H1 (cell line): ENCODE measurements around the gene CLEC10A. TPM values are rescaled to one million over a fixed set of nuclear protein-coding genes. Genes with fewer than 3 reads are reported as not detected.

Source experiments
- BACH1 ChIP-seq: IDR thresholded peaks from 2 replicates; pipeline ENCODE4 v1.6.1; 2012; ENCODE audit warnings: low read length, improper control_type of control experiment
- CTCF ChIP-seq, 3 experiments: IDR thresholded peaks; 1 replicate in 2 of 3; 2 replicates in 1 of 3; pipeline versions ENCODE4 v1.5.1 to v1.6.1; 2011; ENCODE audit warnings: low read length in 3 of 3, mild to moderate bottlenecking in 3 of 3, inconsistent platforms in 2 of 3, low read depth in 1 of 3, moderate library complexity in 1 of 3; ENCODE audit not compliant: insufficient read depth in 1 of 3; ENCODE audit errors: control extremely low read depth in 1 of 3
- polyA plus RNA-seq, 7 experiments: library from polyadenylated mRNA; depleted of rRNA in 3 of 7; stranded (reverse) in 5 of 7; unstranded in 2 of 7; fragments of >200 nt in 5 of 7; fragments of 200-250 nt in 2 of 7; gene quantifications; 1 replicate in 5 of 7; 2 replicates in 1 of 7; 4 replicates in 1 of 7; pipeline versions ENCODE4 v1.2.1 to v1.2.3, GENCODE V29; 2011 to 2013; ENCODE audit warnings: missing spikeins in 2 of 7, mixed read lengths in 2 of 7
- total RNA-seq: library from RNA; stranded (reverse); fragmentation: NEBNext Ultra II Directional; extraction: Animal tissue kit (Norgen Biotek cat#: 25700); gene quantifications from 2 replicates; pipeline ENCODE4 v1.2.1, GENCODE V29; 2021

Gene CLEC10A
- total and polyA plus RNA-seq, 2 of the 8 experiments (the other 6 are each of a cell fraction or from before 2014, with no cell fraction given): not detected

GRCh38 chr17:7124923-7125322 is 44.9 kb upstream of the CLEC10A start (continued):
- TF ChIP-seq CTCF (IDR thresholded peaks at IDR 0.05; ENCODE audit: control extremely low read depth in 1 of 3, insufficient read depth in 1 of 3, low read depth in 1 of 3, low read length in 3 of 3) (no peak), BACH1 (no peak)
